ENCODE results near the gene FAAH.

Gene FAAH

GRCh38 chr1:46401154-46401913, 7.2 kb downstream of the FAAH start:
- no peak for DNase-seq (ENCODE audit: low read depth in 3 of 3)

- no peak for DNase-seq (ENCODE audit: low read depth in 3 of 3)
Observed at GRCh38 chr1:46401964-46402626, 8.0 kb downstream of the FAAH start.

GRCh38 chr1:46403916-46404315, 9.8 kb downstream of the FAAH start:
- DNase-seq (ENCODE audit: low read depth in 3 of 3): no peak

- DNase-seq (ENCODE audit: low read depth in 3 of 3): no peak
Observed at GRCh38 chr1:46404482-46405196, 10.5 kb downstream of the FAAH start.

- DNase-seq (ENCODE audit: low read depth in 3 of 3): no peak
Observed at GRCh38 chr1:46405197-46405555, 11.1 kb downstream of the FAAH start.

- no peak for DNase-seq (ENCODE audit: low read depth in 3 of 3)
Observed at GRCh38 chr1:46405724-46406123, 11.6 kb downstream of the FAAH start.

GRCh38 chr1:46406881-46407608, 12.9 kb downstream of the FAAH start:
- no peak for DNase-seq (ENCODE audit: low read depth in 3 of 3)

GRCh38 chr1:46407636-46408035, 13.5 kb downstream of the FAAH start:
- no peak for DNase-seq (ENCODE audit: low read depth in 3 of 3)

- DNase-seq (ENCODE audit: low read depth in 3 of 3): no peak
Observed at GRCh38 chr1:46408356-46409062, 14.4 kb downstream of the FAAH start.

- no peak for DNase-seq (ENCODE audit: low read depth in 3 of 3)
Observed at GRCh38 chr1:46409063-46409372, 14.9 kb downstream of the FAAH start.

- DNase-seq (ENCODE audit: low read depth in 3 of 3): no peak
Observed at GRCh38 chr1:46410156-46411009, 16.3 kb downstream of the FAAH start.

GRCh38 chr1:46411010-46411405, 16.9 kb downstream of the FAAH start:
- DNase-seq (ENCODE audit: low read depth in 3 of 3): no peak

GRCh38 chr1:46411601-46412341, 17.7 kb downstream of the FAAH start:
- DNase-seq (ENCODE audit: low read depth in 3 of 3): no peak

GRCh38 chr1:46412893-46413595, 18.9 kb downstream of the FAAH start:
- DNase-seq (ENCODE audit: low read depth in 3 of 3): no peak

- DNase-seq (ENCODE audit: low read depth in 3 of 3): no peak
Observed at GRCh38 chr1:46413596-46413985, 19.5 kb downstream of the FAAH start.

GRCh38 chr1:46415514-46415913, 21.4 kb downstream of the FAAH start:
- no peak for DNase-seq (ENCODE audit: low read depth in 3 of 3)

GRCh38 chr1:46418976-46419375, 24.9 kb downstream of the FAAH start:
- no peak for DNase-seq (ENCODE audit: low read depth in 3 of 3)

- no peak for DNase-seq (ENCODE audit: low read depth in 3 of 3)
Observed at GRCh38 chr1:46420533-46420915, 26.4 kb downstream of the FAAH start.

GRCh38 chr1:46421739-46422138, 27.6 kb downstream of the FAAH start:
- no peak for DNase-seq (ENCODE audit: low read depth in 3 of 3)
